Natural killer cell (primary cell): ENCODE measurements around the gene TUBA1C. TPM values are rescaled to one million over a fixed set of nuclear protein-coding genes. Genes with fewer than 3 reads are reported as not detected.
A peak's percentile ranks its signal among the peaks of the same experiment; 100 is the strongest.

ENCODE experiments used
- ATAC-seq, 3 donors: fragments of 150-1000 bp in 2 of 3; fragments of 200-7000 bp in 1 of 3; cut with Tn5 transposase; 1 replicate in 1 of 3; 2 replicates in 2 of 3; pipeline ENCODE4 v1.10.0; 2021; ENCODE audit warnings: mild to moderate bottlenecking in 2 of 3, moderate library complexity in 2 of 3
- DNase-seq, 2 donors: peaks; one replicate each; pipeline versions ENCODE4 v3.0.0 to v3.0.0-alpha.2; 2013 to 2021; ENCODE audit warnings: mixed read lengths in 1 of 2
- H3K27ac ChIP-seq: one replicate; pipeline ENCODE4 v1.5.1; 2013; ENCODE audit warnings: mild to moderate bottlenecking, low read length
- H3K27me3 ChIP-seq: one replicate; pipeline ENCODE4 v1.6.1; 2013; ENCODE audit warnings: low read length; ENCODE audit not compliant: control insufficient read depth, insufficient read depth
- H3K36me3 ChIP-seq: one replicate; pipeline ENCODE4 v1.6.1; 2013; ENCODE audit warnings: low read length; ENCODE audit not compliant: control insufficient read depth, insufficient read depth
- H3K4me1 ChIP-seq: one replicate; pipeline ENCODE4 v1.6.1; 2013; ENCODE audit warnings: low read length; ENCODE audit not compliant: control insufficient read depth, insufficient read depth
- H3K4me3 ChIP-seq: one replicate; pipeline ENCODE4 v1.5.1; 2013; ENCODE audit warnings: low read length
- H3K9me3 ChIP-seq: one replicate; pipeline ENCODE4 v1.6.1; 2013; ENCODE audit warnings: low read length; ENCODE audit not compliant: control insufficient read depth, insufficient read depth
- H3K27ac Mint-ChIP-seq, 2 donors: one replicate each; pipeline ENCODE4 v1.8.0; 2022; ENCODE audit warnings: mild to moderate bottlenecking in 2 of 2, mixed read lengths in 2 of 2, moderate library complexity in 1 of 2
- H3K27me3 Mint-ChIP-seq, 2 donors: one replicate each; pipeline ENCODE4 v1.8.0; 2022; ENCODE audit warnings: low read depth in 2 of 2, mixed read lengths in 2 of 2
- H3K36me3 Mint-ChIP-seq: one replicate; pipeline ENCODE4 v1.8.0; 2022; ENCODE audit warnings: mixed read lengths
- H3K4me1 Mint-ChIP-seq, 2 donors: one replicate each; pipeline ENCODE4 v1.8.0; 2022; ENCODE audit warnings: mixed read lengths in 2 of 2
- H3K4me3 Mint-ChIP-seq: one replicate; pipeline ENCODE4 v1.8.0; 2022; ENCODE audit warnings: mild to moderate bottlenecking, moderate library complexity, mixed read lengths
- H3K9me3 Mint-ChIP-seq, 2 donors: one replicate each; pipeline ENCODE4 v1.8.0; 2022; ENCODE audit warnings: mixed read lengths in 2 of 2
- WGBS: methylation state at CpG from one replicate; pipeline ENCODE4 v1.1.7; 2013; ENCODE audit warnings: missing lambda C conversion rate; ENCODE audit not compliant: insufficient coverage; 5-methylcytosine and 5-hydroxymethylcytosine counted together
- intact Hi-C: fragments of 100-400 bp; cut with micrococcal nuclease; formaldehyde crosslinking; loops from one replicate; pipeline ENCODE4 v1.14.2; 2022
- total RNA-seq, 4 donors: library from RNA; stranded (reverse); fragments of 120-200 nt in 1 of 4; gene quantifications; one replicate each; pipeline versions ENCODE4 v1.2.3 to v1.2.4, GENCODE V29; 2013 to 2022
- TF ChIP-seq, protein P1 (sequence below): fragments of 200-600 bp; IDR thresholded peaks from one replicate; pipeline ENCODE4 v1.8.0; 2022; ENCODE audit warnings: antibody characterized with exemption

TUBA1C gene
- total RNA-seq, 3 donors from 2014 or later (not counting 1 experiment from before 2014, with no cell fraction given): 19.0 to 39.6 (median 24.9) TPM

DNA sequence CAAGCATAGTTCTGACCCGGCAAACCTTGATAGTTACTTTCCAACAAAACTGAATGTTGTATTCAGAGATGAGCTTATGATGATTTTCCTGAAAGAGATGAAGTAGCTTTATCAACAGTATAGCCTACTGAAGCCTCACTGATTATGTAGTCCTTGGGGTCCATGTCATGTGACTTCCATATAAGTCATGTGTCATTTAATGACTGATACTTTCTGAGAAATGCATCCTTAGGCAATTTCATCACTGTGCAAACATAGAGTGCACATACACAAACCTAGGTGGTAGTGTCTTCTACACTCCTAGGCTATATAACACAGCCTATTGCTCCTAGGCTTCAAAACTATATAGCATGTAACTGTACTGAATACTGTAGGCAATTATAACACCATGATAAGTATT, 28.5 kb upstream of the TUBA1C start:
- no peaks in the 10 kb centered on the region for H3K9me3 ChIP-seq
- TF ChIP-seq, protein P1, sequence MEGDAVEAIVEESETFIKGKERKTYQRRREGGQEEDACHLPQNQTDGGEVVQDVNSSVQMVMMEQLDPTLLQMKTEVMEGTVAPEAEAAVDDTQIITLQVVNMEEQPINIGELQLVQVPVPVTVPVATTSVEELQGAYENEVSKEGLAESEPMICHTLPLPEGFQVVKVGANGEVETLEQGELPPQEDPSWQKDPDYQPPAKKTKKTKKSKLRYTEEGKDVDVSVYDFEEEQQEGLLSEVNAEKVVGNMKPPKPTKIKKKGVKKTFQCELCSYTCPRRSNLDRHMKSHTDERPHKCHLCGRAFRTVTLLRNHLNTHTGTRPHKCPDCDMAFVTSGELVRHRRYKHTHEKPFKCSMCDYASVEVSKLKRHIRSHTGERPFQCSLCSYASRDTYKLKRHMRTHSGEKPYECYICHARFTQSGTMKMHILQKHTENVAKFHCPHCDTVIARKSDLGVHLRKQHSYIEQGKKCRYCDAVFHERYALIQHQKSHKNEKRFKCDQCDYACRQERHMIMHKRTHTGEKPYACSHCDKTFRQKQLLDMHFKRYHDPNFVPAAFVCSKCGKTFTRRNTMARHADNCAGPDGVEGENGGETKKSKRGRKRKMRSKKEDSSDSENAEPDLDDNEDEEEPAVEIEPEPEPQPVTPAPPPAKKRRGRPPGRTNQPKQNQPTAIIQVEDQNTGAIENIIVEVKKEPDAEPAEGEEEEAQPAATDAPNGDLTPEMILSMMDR: no peak
- Mint-ChIP-seq H3K4me3 (peak overlapping the region; percentile 23), H3K27me3 (no peaks in the 10 kb centered on the region), H3K9me3 (no peaks in the 10 kb centered on the region), H3K4me1 (peaks cover 0 to 13% of the 10 kb centered on the region in 2 donors), H3K27ac (no peak overlapping the region), H3K36me3 (no peaks in the 10 kb centered on the region)
- H3K4me1 ChIP-seq: peaks cover 19% of the 10 kb centered on the region
- WGBS: 83% methylated on average over 1 of the region's 1 CpG
- intact Hi-C loops: no loop called here
- no peak overlapping the region for H3K27ac ChIP-seq
- ATAC-seq (no peak), DNase-seq (no peak)
- no peaks in the 10 kb centered on the region for H3K36me3 ChIP-seq
- no peaks in the 10 kb centered on the region for H3K27me3 ChIP-seq
- no peak overlapping the region for H3K4me3 ChIP-seq

DNA sequence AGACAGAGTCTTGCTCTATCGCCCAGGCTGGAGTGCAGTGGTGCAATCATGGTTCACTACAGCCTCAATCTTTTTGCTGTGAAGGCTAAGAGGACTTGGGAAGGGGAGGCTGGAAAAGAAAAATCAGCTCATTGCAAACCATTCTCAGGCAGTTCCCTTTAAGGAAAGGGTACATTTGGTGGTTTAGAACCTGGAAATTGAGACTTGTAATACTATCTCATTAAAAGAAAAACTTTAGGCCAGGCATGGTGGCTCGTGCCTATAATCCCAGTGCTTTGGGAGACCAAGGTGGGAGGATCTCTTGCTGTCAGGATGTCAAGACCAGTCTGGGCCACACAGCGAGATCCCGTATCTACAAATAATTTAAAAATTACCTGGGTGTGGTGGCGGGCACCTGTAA, 21.3 kb upstream of the TUBA1C start:
- no peak for DNase-seq
- Mint-ChIP-seq H3K4me1 (no peaks in the 10 kb centered on the region), H3K9me3 (no peaks in the 10 kb centered on the region), H3K36me3 (no peaks in the 10 kb centered on the region), H3K27ac (no peak overlapping the region), H3K4me3 (no peak overlapping the region), H3K27me3 (no peaks in the 10 kb centered on the region)
- Histone ChIP-seq H3K9me3 (no peaks in the 10 kb centered on the region), H3K4me3 (no peak overlapping the region), H3K27me3 (no peaks in the 10 kb centered on the region), H3K36me3 (no peaks in the 10 kb centered on the region), H3K27ac (no peak overlapping the region), H3K4me1 (no peaks in the 10 kb centered on the region)
- TF ChIP-seq, protein P1: no peak
- intact Hi-C loops: no loop called here
- 97% methylated on average over 5 of the region's 5 CpGs for WGBS
- ATAC-seq: no peak

DNA sequence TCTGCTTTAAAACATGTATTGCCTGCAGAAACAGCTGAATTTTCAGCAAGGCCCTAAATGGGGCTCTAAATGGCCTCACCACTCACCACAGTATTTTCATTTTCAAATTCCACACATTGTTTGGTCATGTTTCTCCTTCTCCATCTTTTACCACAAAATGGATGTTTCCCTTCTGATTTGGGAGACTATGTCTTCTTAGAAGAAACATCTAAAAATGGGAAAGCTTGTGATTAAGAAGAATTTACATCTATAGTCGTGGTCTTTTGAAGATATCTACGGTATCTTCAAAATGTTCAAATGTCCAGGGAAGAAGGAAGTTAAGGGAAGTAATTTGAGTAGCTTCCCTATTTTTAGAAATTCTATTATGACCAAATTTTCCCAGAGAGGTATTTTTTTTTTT, 20.7 kb upstream of the TUBA1C start:
- DNase-seq: no peak
- H3K36me3 Mint-ChIP-seq: no peaks in the 10 kb centered on the region
- no peak overlapping the region for H3K27ac Mint-ChIP-seq
- H3K4me3 Mint-ChIP-seq: no peak overlapping the region
- no peaks in the 10 kb centered on the region for H3K9me3 ChIP-seq
- ATAC-seq: no peak
- no peak overlapping the region for H3K4me3 ChIP-seq
- TF ChIP-seq, protein P1: no peak
- no peaks in the 10 kb centered on the region for H3K27me3 Mint-ChIP-seq
- no peak overlapping the region for H3K27ac ChIP-seq
- H3K36me3 ChIP-seq: no peaks in the 10 kb centered on the region
- intact Hi-C loops: no loop called here
- no peaks in the 10 kb centered on the region for H3K4me1 Mint-ChIP-seq
- H3K9me3 Mint-ChIP-seq: no peaks in the 10 kb centered on the region
- H3K4me1 ChIP-seq: no peaks in the 10 kb centered on the region
- 100% methylated on average over 2 of the region's 2 CpGs for WGBS
- H3K27me3 ChIP-seq: no peaks in the 10 kb centered on the region

DNA sequence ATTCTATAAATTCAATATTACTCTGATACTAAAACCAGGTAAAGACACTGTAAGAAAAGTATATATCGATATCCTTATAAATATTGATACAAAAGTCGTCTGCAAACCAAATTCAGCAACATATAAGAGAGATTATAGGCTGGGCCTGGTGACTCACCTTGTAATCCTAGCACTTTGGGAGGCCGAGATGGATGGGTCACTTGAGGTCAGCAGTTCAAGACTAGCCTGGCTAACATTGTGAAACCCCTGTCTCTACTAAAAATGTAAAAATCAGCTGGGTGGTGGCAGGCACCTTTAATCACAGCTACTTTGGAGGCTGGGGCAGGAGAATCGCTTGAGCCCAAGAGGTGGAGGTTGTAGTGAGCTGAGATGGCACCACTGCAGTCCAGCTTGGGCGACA, 13.5 kb upstream of the TUBA1C start:
- Histone ChIP-seq H3K4me1 (no peaks in the 10 kb centered on the region), H3K27me3 (no peaks in the 10 kb centered on the region), H3K4me3 (no peak overlapping the region), H3K9me3 (no peaks in the 10 kb centered on the region), H3K27ac (no peak overlapping the region), H3K36me3 (no peaks in the 10 kb centered on the region)
- no peaks in the 10 kb centered on the region for H3K4me1 Mint-ChIP-seq
- TF ChIP-seq, protein P1: no peak
- DNase-seq (no peak), ATAC-seq (no peak)
- no peaks in the 10 kb centered on the region for H3K27me3 Mint-ChIP-seq
- intact Hi-C loops: no loop called here
- H3K9me3 Mint-ChIP-seq: no peaks in the 10 kb centered on the region
- no peaks in the 10 kb centered on the region for H3K36me3 Mint-ChIP-seq
- no peak overlapping the region for H3K27ac Mint-ChIP-seq
- H3K4me3 Mint-ChIP-seq: no peak overlapping the region
- WGBS: 93% methylated on average over 2 of the region's 5 CpGs
